Measurements from ENCODE around the gene PDZRN3. TPM values are rescaled to one million over a fixed set of nuclear protein-coding genes. Genes with fewer than 3 reads are reported as not detected.

The PDZRN3 gene
- total RNA-seq, 1 donor from 2014 or later = 58.6 TPM

GRCh38 chr3:73442886-73443285, 181.9 kb downstream of the PDZRN3 start:
- no peak for DNase-seq (ENCODE audit: extremely low spot score, unreplicated experiment)
- TF ChIP-seq CTCF (conservative IDR thresholded peaks at IDR 0.05) = no peak
- H3K9me3 Mint-ChIP-seq = no peaks in the 10 kb centered on the region
- no peaks in the 10 kb centered on the region for H3K27me3 Mint-ChIP-seq
- peaks cover 7% of the 10 kb centered on the region for H3K36me3 Mint-ChIP-seq
- peaks cover 14% of the 10 kb centered on the region for H3K4me1 Mint-ChIP-seq (ENCODE audit: unreplicated experiment)
- no peak overlapping the region for H3K27ac Mint-ChIP-seq
- no peak overlapping the region for H3K4me3 Mint-ChIP-seq

GRCh38 chr3:73442152-73442551, 182.6 kb downstream of the PDZRN3 start:
- peak overlapping the region; percentile 5 for H3K4me3 Mint-ChIP-seq
- no peak for DNase-seq (ENCODE audit: extremely low spot score, unreplicated experiment)
- H3K27ac Mint-ChIP-seq = no peak overlapping the region
- peaks cover 7% of the 10 kb centered on the region for H3K36me3 Mint-ChIP-seq
- H3K9me3 Mint-ChIP-seq = no peaks in the 10 kb centered on the region
- H3K4me1 Mint-ChIP-seq (ENCODE audit: unreplicated experiment) = peaks cover 17% of the 10 kb centered on the region
- TF ChIP-seq CTCF (conservative IDR thresholded peaks at IDR 0.05) = no peak
- H3K27me3 Mint-ChIP-seq = no peaks in the 10 kb centered on the region

GRCh38 chr3:73437828-73438227, 186.9 kb downstream of the PDZRN3 start:
- Mint-ChIP-seq H3K27ac (no peak overlapping the region), H3K4me3 (no peak overlapping the region), H3K36me3 (peaks cover 3% of the 10 kb centered on the region), H3K9me3 (no peaks in the 10 kb centered on the region), H3K27me3 (no peaks in the 10 kb centered on the region), H3K4me1 (ENCODE audit: unreplicated experiment) (peaks cover 35% of the 10 kb centered on the region)
- no peak for TF ChIP-seq CTCF (conservative IDR thresholded peaks at IDR 0.05)
- no peak for DNase-seq (ENCODE audit: extremely low spot score, unreplicated experiment)

GRCh38 chr3:73435055-73435454, 189.7 kb downstream of the PDZRN3 start:
- Mint-ChIP-seq H3K36me3 (no peaks in the 10 kb centered on the region), H3K27ac (no peak overlapping the region), H3K4me3 (no peak overlapping the region), H3K27me3 (no peaks in the 10 kb centered on the region), H3K4me1 (ENCODE audit: unreplicated experiment) (peaks cover 52% of the 10 kb centered on the region), H3K9me3 (no peaks in the 10 kb centered on the region)
- TF ChIP-seq CTCF (conservative IDR thresholded peaks at IDR 0.05) = no peak
- no peak for DNase-seq (ENCODE audit: extremely low spot score, unreplicated experiment)

- Mint-ChIP-seq H3K9me3 (no peaks in the 10 kb centered on the region), H3K27me3 (no peaks in the 10 kb centered on the region), H3K4me3 (peak overlapping the region; percentile 70), H3K36me3 (no peaks in the 10 kb centered on the region), H3K27ac (no peak overlapping the region), H3K4me1 (ENCODE audit: unreplicated experiment) (peaks cover 48% of the 10 kb centered on the region)
- TF ChIP-seq CTCF (conservative IDR thresholded peaks at IDR 0.05) = no peak
- no peak for DNase-seq (ENCODE audit: extremely low spot score, unreplicated experiment)
Observed at GRCh38 chr3:73433687-73434086, 191.1 kb downstream of the PDZRN3 start.

- Mint-ChIP-seq H3K9me3 (no peaks in the 10 kb centered on the region), H3K27me3 (no peaks in the 10 kb centered on the region), H3K36me3 (no peaks in the 10 kb centered on the region), H3K4me3 (peak overlapping the region; percentile 70), H3K4me1 (ENCODE audit: unreplicated experiment) (peaks cover 48% of the 10 kb centered on the region), H3K27ac (no peak overlapping the region)
- no peak for DNase-seq (ENCODE audit: extremely low spot score, unreplicated experiment)
- TF ChIP-seq CTCF (conservative IDR thresholded peaks at IDR 0.05) = no peak
Observed at GRCh38 chr3:73433079-73433478, 191.7 kb downstream of the PDZRN3 start.
